Activated T-helper 17 cell treated with anti-CD3 and anti-CD28 coated beads, Interleukin-2, amount 50 U/mL, for 72 hours (primary cell): ENCODE data around the gene BBS5. TPM values are rescaled to one million over a fixed set of nuclear protein-coding genes. Genes with fewer than 3 reads are reported as not detected.

Experiments
- ATAC-seq: fragments of 150-1000 bp; cut with Tn5 transposase; replicated peaks from 2 replicates; pipeline ENCODE4 v1.10.0; 2021; ENCODE audit warnings: mild to moderate bottlenecking, moderate library complexity
- H3K27ac Mint-ChIP-seq: one replicate; pipeline ENCODE4 v1.8.0; 2022; ENCODE audit warnings: mixed read lengths
- H3K27me3 Mint-ChIP-seq: one replicate; pipeline ENCODE4 v1.8.0; 2022; ENCODE audit warnings: mixed read lengths
- H3K36me3 Mint-ChIP-seq: one replicate; pipeline ENCODE4 v1.8.0; 2022; ENCODE audit warnings: low read depth, mild to moderate bottlenecking, mixed read lengths
- H3K4me1 Mint-ChIP-seq: one replicate; pipeline ENCODE4 v1.8.0; 2022; ENCODE audit warnings: mixed read lengths
- H3K4me3 Mint-ChIP-seq: one replicate; pipeline ENCODE4 v1.8.0; 2022; ENCODE audit warnings: mild to moderate bottlenecking, mixed read lengths
- H3K9me3 Mint-ChIP-seq: one replicate; pipeline ENCODE4 v1.8.0; 2022; ENCODE audit warnings: mixed read lengths
- total RNA-seq, 2 donors: library from RNA; stranded (reverse); gene quantifications; one replicate each; pipeline ENCODE4 v1.2.3, GENCODE V29; 2022

The BBS5 gene
- total RNA-seq, 2 donors from 2014 or later, result 1.8 to 4.0 TPM

DNA sequence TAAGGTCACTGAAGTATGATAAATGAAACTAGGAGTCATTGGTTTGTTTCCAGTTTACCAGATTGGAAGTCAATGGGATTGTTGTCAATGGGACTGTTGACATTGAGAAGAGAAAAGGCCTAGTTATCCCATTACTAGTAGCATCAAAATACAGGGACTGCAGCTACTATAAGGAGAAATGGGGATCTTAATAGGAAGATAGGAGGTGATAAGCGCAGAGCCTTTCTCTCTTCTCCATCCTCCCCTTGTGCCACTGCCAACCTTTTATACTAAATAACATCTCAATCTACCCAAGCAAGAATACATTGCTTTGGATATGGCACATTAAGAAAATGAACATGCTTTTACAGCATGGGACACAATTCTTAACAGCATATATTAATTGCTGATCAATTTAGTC is 10.5 kb upstream of the BBS5 start:
- Mint-ChIP-seq H3K36me3 (peaks cover 6% of the 10 kb centered on the region), H3K27ac (no peak overlapping the region), H3K27me3 (no peaks in the 10 kb centered on the region), H3K4me1 (peaks cover 5% of the 10 kb centered on the region), H3K9me3 (no peaks in the 10 kb centered on the region), H3K4me3 (no peak overlapping the region)
- peak; percentile 31 for ATAC-seq

DNA sequence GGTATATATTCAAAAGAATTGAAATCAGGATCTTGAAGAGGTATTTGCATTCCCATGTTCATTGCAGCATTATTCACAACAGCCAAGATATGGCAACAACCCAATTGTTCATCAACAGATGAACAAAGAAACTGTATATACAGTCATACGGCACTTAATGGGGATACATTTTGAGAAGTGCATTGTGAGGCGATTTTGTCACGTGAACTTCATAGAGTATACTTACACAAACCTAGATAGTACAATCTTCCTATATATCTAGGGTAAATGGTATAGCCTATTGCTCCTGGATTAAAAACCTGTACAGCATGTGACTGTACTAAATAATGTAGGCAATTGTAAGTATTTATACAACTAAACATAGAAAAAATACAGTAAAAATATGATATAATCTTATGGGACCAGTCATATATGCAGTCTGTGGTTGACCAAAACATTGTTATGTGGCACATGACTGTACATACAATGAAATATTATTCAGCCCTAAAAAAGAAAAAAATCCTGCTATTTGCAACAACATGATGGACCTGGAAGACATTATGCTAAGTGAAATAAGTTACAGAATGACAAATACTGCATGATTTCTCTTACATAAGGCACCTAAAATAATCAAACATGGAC is 9.2 kb upstream of the BBS5 start:
- no peaks in the 10 kb centered on the region for H3K9me3 Mint-ChIP-seq
- H3K4me1 Mint-ChIP-seq, result peaks cover 2% of the 10 kb centered on the region
- no peak overlapping the region for H3K4me3 Mint-ChIP-seq
- H3K27me3 Mint-ChIP-seq, result no peaks in the 10 kb centered on the region
- H3K36me3 Mint-ChIP-seq, result peaks cover 1% of the 10 kb centered on the region
- H3K27ac Mint-ChIP-seq, result no peak overlapping the region
- ATAC-seq, result peak; percentile 52

DNA sequence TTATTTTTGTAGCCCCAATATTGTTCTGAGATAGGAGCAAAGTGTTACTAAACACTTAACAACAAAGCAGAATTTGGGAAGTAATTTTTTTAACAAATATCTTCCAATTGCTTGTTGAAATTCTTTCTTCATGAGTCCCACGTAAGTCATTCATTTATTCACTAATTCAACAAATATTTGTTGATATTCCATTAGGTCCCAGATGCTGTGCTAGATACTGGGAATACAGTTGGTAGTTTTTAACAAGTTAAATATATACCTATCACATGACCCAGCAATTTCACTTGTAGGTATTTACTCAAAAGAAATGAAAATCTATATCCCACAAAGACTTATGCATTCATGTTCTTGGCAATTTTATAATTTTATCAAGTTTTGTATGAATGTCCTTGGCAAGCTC is 7.0 kb upstream of the BBS5 start:
- no peaks in the 10 kb centered on the region for H3K36me3 Mint-ChIP-seq
- H3K9me3 Mint-ChIP-seq, result no peaks in the 10 kb centered on the region
- no peaks in the 10 kb centered on the region for H3K4me1 Mint-ChIP-seq
- H3K27me3 Mint-ChIP-seq, result no peaks in the 10 kb centered on the region
- no peak for ATAC-seq
- H3K27ac Mint-ChIP-seq, result no peak overlapping the region
- H3K4me3 Mint-ChIP-seq, result no peak overlapping the region

DNA sequence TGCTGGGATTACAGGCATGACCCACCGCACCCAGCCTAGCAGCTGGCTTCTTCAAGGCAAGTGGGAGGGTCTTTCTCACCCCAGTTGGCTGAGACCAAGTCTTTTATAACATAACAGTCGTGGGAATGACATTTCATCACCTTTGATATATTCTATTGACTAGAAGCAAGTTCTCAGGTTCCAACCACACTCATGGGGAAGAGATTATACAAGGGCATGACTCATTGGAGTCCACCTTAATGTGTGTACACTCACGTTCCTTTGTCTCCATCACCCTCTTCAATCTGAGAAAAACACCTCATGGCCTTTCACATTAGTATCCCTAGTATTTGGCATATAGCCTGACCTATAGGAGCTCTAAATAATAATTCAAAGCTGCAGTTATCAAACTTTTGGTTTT is 2.8 kb upstream of the BBS5 start:
- Mint-ChIP-seq H3K4me3 (no peak overlapping the region), H3K4me1 (no peaks in the 10 kb centered on the region), H3K9me3 (no peaks in the 10 kb centered on the region), H3K27me3 (no peaks in the 10 kb centered on the region), H3K27ac (no peak overlapping the region), H3K36me3 (no peaks in the 10 kb centered on the region)
- ATAC-seq, result no peak

GRCh38 chr2:169478339-169478738 is 955 bp upstream of the BBS5 start:
- H3K4me3 Mint-ChIP-seq, result peak overlapping the region; percentile 84
- no peaks in the 10 kb centered on the region for H3K9me3 Mint-ChIP-seq
- ATAC-seq, result no peak
- H3K27ac Mint-ChIP-seq, result no peak overlapping the region
- no peaks in the 10 kb centered on the region for H3K36me3 Mint-ChIP-seq
- no peaks in the 10 kb centered on the region for H3K27me3 Mint-ChIP-seq
- H3K4me1 Mint-ChIP-seq, result no peaks in the 10 kb centered on the region

GRCh38 chr2:169478745-169479256 is 493 bp upstream of the BBS5 start:
- no peaks in the 10 kb centered on the region for H3K4me1 Mint-ChIP-seq
- peak overlapping the region; percentile 66 for H3K27ac Mint-ChIP-seq
- H3K4me3 Mint-ChIP-seq, result peak overlapping the region; percentile 84
- H3K36me3 Mint-ChIP-seq, result no peaks in the 10 kb centered on the region
- H3K9me3 Mint-ChIP-seq, result no peaks in the 10 kb centered on the region
- no peaks in the 10 kb centered on the region for H3K27me3 Mint-ChIP-seq
- no peak for ATAC-seq

GRCh38 chr2:169480079-169480465 is 778 bp downstream of the BBS5 start:
- Mint-ChIP-seq H3K36me3 (no peaks in the 10 kb centered on the region), H3K9me3 (no peaks in the 10 kb centered on the region), H3K27me3 (no peaks in the 10 kb centered on the region), H3K27ac (peak overlapping the region; percentile 66), H3K4me1 (no peaks in the 10 kb centered on the region), H3K4me3 (peak overlapping the region; percentile 84)
- ATAC-seq, result no peak

- no peak overlapping the region for H3K4me3 Mint-ChIP-seq
- H3K9me3 Mint-ChIP-seq, result no peaks in the 10 kb centered on the region
- H3K27ac Mint-ChIP-seq, result no peak overlapping the region
- no peaks in the 10 kb centered on the region for H3K27me3 Mint-ChIP-seq
- ATAC-seq, result no peak
- no peaks in the 10 kb centered on the region for H3K36me3 Mint-ChIP-seq
- H3K4me1 Mint-ChIP-seq, result no peaks in the 10 kb centered on the region
These were observed 6.4 kb downstream of the BBS5 start for GRCh38 chr2:169485650-169486138.

- H3K36me3 Mint-ChIP-seq, result no peaks in the 10 kb centered on the region
- no peak overlapping the region for H3K4me3 Mint-ChIP-seq
- no peak overlapping the region for H3K27ac Mint-ChIP-seq
- H3K9me3 Mint-ChIP-seq, result no peaks in the 10 kb centered on the region
- no peaks in the 10 kb centered on the region for H3K27me3 Mint-ChIP-seq
- no peaks in the 10 kb centered on the region for H3K4me1 Mint-ChIP-seq
- peak; percentile 42 for ATAC-seq
These were observed 7.2 kb downstream of the BBS5 start for GRCh38 chr2:169486487-169486886.

DNA sequence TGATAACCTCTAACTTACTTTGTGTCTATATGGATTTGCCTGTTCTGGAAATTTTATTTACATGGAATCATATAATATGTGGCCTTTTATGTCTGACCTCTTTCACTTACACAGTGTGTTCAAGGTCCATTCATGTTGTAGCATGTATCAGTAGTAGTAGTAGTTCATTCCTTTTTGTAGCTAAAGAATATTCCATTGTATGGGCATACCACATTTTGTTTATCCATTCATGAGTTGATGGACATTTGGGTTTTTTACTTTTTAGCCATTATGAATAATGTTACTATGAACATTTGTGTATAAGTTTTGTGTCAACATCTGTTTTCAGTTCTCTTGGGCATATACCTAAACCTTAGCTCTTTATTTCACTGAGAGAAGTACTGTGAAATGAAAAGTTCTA is 11.5 kb downstream of the BBS5 start:
- H3K27me3 Mint-ChIP-seq, result no peaks in the 10 kb centered on the region
- no peaks in the 10 kb centered on the region for H3K4me1 Mint-ChIP-seq
- H3K9me3 Mint-ChIP-seq, result no peaks in the 10 kb centered on the region
- H3K27ac Mint-ChIP-seq, result no peak overlapping the region
- H3K4me3 Mint-ChIP-seq, result no peak overlapping the region
- no peak for ATAC-seq
- no peaks in the 10 kb centered on the region for H3K36me3 Mint-ChIP-seq

GRCh38 chr2:169491378-169491777 is 12.1 kb downstream of the BBS5 start:
- Mint-ChIP-seq H3K27me3 (no peaks in the 10 kb centered on the region), H3K27ac (no peak overlapping the region), H3K36me3 (no peaks in the 10 kb centered on the region), H3K9me3 (no peaks in the 10 kb centered on the region), H3K4me3 (no peak overlapping the region), H3K4me1 (no peaks in the 10 kb centered on the region)
- no peak for ATAC-seq

DNA sequence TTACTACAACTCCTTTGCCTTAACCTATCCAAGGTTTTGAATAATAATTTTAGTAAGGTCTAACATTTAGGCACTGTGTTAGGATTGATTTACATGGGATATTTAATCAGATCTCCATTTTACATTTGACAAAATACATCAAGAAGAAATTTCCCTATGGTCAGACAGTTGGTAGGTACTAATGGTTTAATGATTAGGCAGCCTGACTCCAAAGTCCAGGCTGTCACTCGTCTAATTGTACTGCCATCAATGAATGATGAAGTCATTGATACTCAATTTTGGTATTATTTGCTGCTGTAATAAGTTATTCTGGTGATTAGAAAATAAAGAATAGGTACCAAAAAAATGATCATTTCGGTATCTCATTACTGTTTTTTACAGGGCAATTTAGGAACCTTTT is 14.1 kb downstream of the BBS5 start:
- no peak for ATAC-seq
- H3K36me3 Mint-ChIP-seq, result no peaks in the 10 kb centered on the region
- H3K4me1 Mint-ChIP-seq, result no peaks in the 10 kb centered on the region
- H3K9me3 Mint-ChIP-seq, result no peaks in the 10 kb centered on the region
- H3K4me3 Mint-ChIP-seq, result no peak overlapping the region
- no peaks in the 10 kb centered on the region for H3K27me3 Mint-ChIP-seq
- H3K27ac Mint-ChIP-seq, result no peak overlapping the region

- Mint-ChIP-seq H3K27ac (no peak overlapping the region), H3K4me1 (no peaks in the 10 kb centered on the region), H3K4me3 (no peak overlapping the region), H3K27me3 (no peaks in the 10 kb centered on the region), H3K36me3 (no peaks in the 10 kb centered on the region), H3K9me3 (no peaks in the 10 kb centered on the region)
- ATAC-seq, result no peak
These were observed 16.1 kb downstream of the BBS5 start for GRCh38 chr2:169495310-169495928.

GRCh38 chr2:169504651-169505050 is 25.4 kb downstream of the BBS5 start:
- Mint-ChIP-seq H3K4me1 (no peaks in the 10 kb centered on the region), H3K27me3 (no peaks in the 10 kb centered on the region), H3K4me3 (no peak overlapping the region), H3K27ac (no peak overlapping the region), H3K36me3 (no peaks in the 10 kb centered on the region), H3K9me3 (no peaks in the 10 kb centered on the region)
- no peak for ATAC-seq

GRCh38 chr2:169507698-169508097 is 28.4 kb downstream of the BBS5 start:
- peak; percentile 61 for ATAC-seq
- Mint-ChIP-seq H3K36me3 (no peaks in the 10 kb centered on the region), H3K27ac (peak overlapping the region; percentile 61), H3K27me3 (no peaks in the 10 kb centered on the region), H3K9me3 (no peaks in the 10 kb centered on the region), H3K4me1 (no peaks in the 10 kb centered on the region), H3K4me3 (no peak overlapping the region)
